Muscle layer of duodenum (tissue), 2 donors: ENCODE results near the gene ITGB1BP1.

Experiments
- H3K27ac ChIP-seq: one replicate; pipeline ENCODE4 v1.7.0; 2013; ENCODE audit warnings: mild to moderate bottlenecking, low read length
- H3K27me3 ChIP-seq: one replicate; pipeline ENCODE4 v1.7.0; 2013; ENCODE audit warnings: low read depth, mild to moderate bottlenecking, control low read depth, low read length
- H3K36me3 ChIP-seq, 2 donors: one replicate each; pipeline ENCODE4 v1.7.0; 2013; ENCODE audit warnings: low read length in 2 of 2, control low read depth in 1 of 2, mild to moderate bottlenecking in 1 of 2; ENCODE audit not compliant: insufficient read depth in 2 of 2, control insufficient read depth in 1 of 2
- H3K4me1 ChIP-seq, 2 donors: one replicate each; pipeline ENCODE4 v1.7.0; 2013; ENCODE audit warnings: low read length in 2 of 2, mild to moderate bottlenecking in 2 of 2, control low read depth in 1 of 2, moderate library complexity in 1 of 2; ENCODE audit not compliant: insufficient read depth in 2 of 2, control insufficient read depth in 1 of 2
- H3K4me3 ChIP-seq, 2 donors: one replicate each; pipeline ENCODE4 v1.7.0; 2013; ENCODE audit warnings: low read length in 2 of 2, low read depth in 1 of 2, mild to moderate bottlenecking in 1 of 2
- H3K9me3 ChIP-seq, 2 donors: one replicate each; pipeline ENCODE4 v1.7.0; 2013; ENCODE audit warnings: low read length in 2 of 2, control low read depth in 1 of 2, mild to moderate bottlenecking in 1 of 2; ENCODE audit not compliant: control insufficient read depth in 1 of 2
- donor health status: healthy.

The ITGB1BP1 gene

DNA sequence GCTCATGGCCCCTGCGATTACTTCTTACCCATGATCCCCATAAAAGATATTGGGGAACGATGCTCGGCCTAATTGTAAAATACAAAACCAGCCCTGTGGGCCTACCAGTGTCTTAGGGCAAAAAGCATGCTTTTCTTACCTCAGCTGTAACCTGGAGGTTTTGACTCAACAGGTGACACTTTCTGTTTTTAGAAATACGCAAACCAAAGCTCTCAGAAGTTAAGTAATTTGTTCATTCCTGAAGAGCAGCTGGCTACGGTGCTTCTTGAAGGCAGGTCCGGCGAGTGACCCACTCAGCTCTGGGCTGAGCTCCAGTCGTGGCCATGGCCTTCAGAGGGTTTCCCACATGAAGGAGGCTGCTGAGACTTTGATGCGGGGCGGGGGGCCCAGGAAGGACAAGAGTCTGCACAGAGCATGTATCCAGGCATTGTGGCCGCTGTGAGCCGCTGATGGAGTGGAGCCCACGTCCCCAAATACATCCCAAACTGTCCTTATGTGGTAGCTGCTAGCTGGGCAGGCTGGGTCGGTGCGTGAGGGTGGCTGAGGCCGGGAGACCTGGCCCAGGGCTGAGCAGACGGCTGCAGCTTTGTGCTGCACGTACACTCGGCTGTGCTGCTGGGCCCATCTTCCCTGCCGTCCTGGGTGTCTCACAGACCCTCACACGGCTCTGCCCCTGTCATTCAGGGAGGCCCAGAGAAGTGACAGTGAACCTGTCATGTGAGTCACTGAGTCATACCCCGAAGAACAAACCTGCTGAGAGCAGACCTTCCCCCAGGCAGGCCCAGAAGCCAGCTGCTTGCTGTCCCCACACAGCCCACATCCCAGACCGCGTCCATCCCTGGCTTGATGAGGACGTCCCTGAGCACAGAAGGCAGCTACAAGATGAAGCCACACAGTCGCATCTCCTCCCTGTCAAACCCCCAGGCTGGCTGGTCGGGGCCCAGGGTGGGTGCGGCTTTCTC is 34.1 kb downstream of the ITGB1BP1 start:
- Histone ChIP-seq H3K4me3 (no peak overlapping the region), H3K9me3 (no peaks in the 10 kb centered on the region), H3K27me3 (no peaks in the 10 kb centered on the region), H3K27ac (no peak overlapping the region), H3K36me3 (peaks cover 33 to 40% of the 10 kb centered on the region in 2 donors), H3K4me1 (no peaks in the 10 kb centered on the region)

- Histone ChIP-seq H3K27me3 (no peaks in the 10 kb centered on the region), H3K36me3 (peaks cover 32 to 40% of the 10 kb centered on the region in 2 donors), H3K4me1 (no peaks in the 10 kb centered on the region), H3K4me3 (no peak overlapping the region), H3K9me3 (no peaks in the 10 kb centered on the region), H3K27ac (no peak overlapping the region)
Measured at GRCh38 chr2:9388199-9388681, 35.1 kb downstream of the ITGB1BP1 start.

DNA sequence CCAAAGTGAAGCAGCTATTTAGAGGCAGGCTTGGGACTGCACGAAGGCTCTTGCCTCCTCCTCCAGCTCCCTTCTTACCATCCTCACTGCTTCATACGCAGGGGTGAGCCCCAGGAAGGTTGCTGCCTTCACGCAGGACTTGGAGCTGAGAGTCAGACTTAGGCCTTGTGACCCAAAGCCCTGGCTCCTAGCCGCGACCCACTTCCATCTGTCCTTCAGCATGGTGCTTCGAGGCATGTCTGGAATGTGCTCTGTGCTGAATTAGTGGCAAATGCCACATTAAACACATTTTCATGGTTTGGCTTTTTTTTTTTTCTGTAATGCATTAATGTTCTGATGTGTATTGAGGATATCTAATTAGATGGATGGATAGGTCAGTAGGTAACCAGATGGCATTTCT is 37.5 kb downstream of the ITGB1BP1 start:
- H3K27ac ChIP-seq = no peak overlapping the region

DNA sequence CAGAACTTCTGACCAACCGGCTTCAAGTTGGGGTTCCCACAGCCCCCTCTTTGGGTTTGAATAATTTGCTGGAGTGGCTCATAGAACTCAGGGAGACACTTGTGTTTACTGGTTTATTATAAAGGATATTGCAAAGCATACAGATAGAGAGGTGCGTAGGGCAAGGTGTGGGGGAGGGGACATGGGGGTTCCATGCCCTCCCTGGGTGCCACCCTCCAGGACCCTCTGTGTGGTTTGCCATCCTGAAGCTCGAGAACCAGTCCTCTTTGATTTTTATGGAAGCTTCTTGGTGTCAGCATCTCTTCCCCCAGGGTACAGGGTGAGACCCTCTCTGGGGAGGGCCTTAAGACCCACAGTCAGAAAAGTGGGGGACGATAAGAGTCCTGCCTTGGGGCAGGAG is 38.8 kb downstream of the ITGB1BP1 start:
- H3K4me3 ChIP-seq = no peak overlapping the region
- H3K27ac ChIP-seq = no peak overlapping the region
- H3K36me3 ChIP-seq = peaks cover 16 to 44% of the 10 kb centered on the region in 2 donors
- H3K4me1 ChIP-seq = no peaks in the 10 kb centered on the region
- no peaks in the 10 kb centered on the region for H3K27me3 ChIP-seq
- H3K9me3 ChIP-seq = no peaks in the 10 kb centered on the region

More for the DNA sequence above, 37.5 kb downstream of the ITGB1BP1 start:
- no peaks in the 10 kb centered on the region for H3K4me1 ChIP-seq
- H3K4me3 ChIP-seq = no peak overlapping the region
- no peaks in the 10 kb centered on the region for H3K27me3 ChIP-seq
- peaks cover 27 to 47% of the 10 kb centered on the region in 2 donors for H3K36me3 ChIP-seq
- no peaks in the 10 kb centered on the region for H3K9me3 ChIP-seq

GRCh38 chr2:9382604-9383235 is 40.6 kb downstream of the ITGB1BP1 start:
- Histone ChIP-seq H3K36me3 (peaks cover 10 to 30% of the 10 kb centered on the region in 2 donors), H3K4me1 (peaks cover 0 to 5% of the 10 kb centered on the region in 2 donors), H3K9me3 (no peaks in the 10 kb centered on the region)

GRCh38 chr2:9380702-9381628 is 42.4 kb downstream of the ITGB1BP1 start:
- Histone ChIP-seq H3K27ac (peak overlapping the region; percentile 56), H3K27me3 (no peaks in the 10 kb centered on the region), H3K9me3 (no peaks in the 10 kb centered on the region), H3K36me3 (peaks cover 10 to 37% of the 10 kb centered on the region in 2 donors), H3K4me1 (peaks cover 0 to 8% of the 10 kb centered on the region in 2 donors), H3K4me3 (no peak overlapping the region)

More at GRCh38 chr2:9382604-9383235, 40.6 kb downstream of the ITGB1BP1 start:
- Histone ChIP-seq H3K27me3 (no peaks in the 10 kb centered on the region), H3K4me3 (no peak overlapping the region), H3K27ac (no peak overlapping the region)

DNA sequence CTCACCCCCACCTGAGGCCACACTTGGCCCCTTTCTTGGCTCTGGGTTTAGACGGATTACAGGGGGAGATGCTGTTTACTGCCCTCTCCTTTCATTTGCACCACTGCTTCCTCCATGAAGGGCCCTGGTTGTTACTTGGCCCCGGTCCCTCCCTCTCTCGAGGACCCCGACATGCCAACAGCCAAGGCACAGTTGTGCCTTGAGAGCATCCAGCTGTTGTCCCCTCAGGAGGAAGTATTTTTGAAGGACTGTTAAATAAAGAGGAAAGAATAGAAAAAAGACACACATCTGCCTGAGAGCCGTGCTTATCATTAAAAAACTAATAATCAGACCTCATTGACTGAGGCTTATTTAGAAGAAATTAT is 44.0 kb downstream of the ITGB1BP1 start:
- H3K36me3 ChIP-seq = peaks cover 17 to 27% of the 10 kb centered on the region in 2 donors
- H3K4me1 ChIP-seq = peaks cover 0 to 8% of the 10 kb centered on the region in 2 donors
- no peaks in the 10 kb centered on the region for H3K27me3 ChIP-seq
- H3K9me3 ChIP-seq = no peaks in the 10 kb centered on the region
- no peak overlapping the region for H3K4me3 ChIP-seq
- no peak overlapping the region for H3K27ac ChIP-seq

GRCh38 chr2:9378433-9379390 is 44.6 kb downstream of the ITGB1BP1 start:
- Histone ChIP-seq H3K27ac (no peak overlapping the region), H3K36me3 (peaks cover 20 to 26% of the 10 kb centered on the region in 2 donors), H3K4me1 (peaks cover 0 to 8% of the 10 kb centered on the region in 2 donors), H3K27me3 (no peaks in the 10 kb centered on the region), H3K4me3 (no peak overlapping the region), H3K9me3 (no peaks in the 10 kb centered on the region)

DNA sequence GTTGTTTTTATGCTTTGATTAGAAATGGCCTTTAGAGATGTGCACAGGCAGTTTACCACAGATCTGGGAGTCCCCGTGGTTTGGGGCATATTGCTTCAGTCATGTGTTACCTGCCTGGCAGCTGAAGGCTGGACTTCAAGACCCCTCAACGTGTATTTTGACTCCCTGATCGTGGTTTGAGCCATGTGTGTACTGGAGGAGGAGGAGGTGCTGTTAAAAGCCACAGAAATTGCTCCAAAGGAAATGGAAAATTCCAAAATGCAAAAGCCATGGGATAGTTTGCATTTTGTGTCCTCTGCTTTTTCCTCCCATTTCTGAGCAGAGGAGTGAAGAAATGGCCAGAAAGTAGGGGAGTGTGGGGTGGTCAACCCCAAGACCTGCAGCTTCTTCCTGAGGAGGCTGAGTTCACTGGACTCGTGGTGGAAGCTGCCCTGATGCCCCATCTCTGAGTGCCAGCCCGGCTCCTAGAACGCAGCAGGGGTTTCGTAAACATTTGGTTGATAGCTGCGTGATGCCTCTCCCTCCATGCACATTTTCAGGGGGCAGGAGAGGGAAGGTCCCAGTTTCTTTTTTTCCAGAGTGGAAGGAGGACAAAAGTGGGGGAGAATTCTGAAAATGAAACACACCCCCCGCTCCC is 45.7 kb downstream of the ITGB1BP1 start:
- no peak overlapping the region for H3K27ac ChIP-seq

More for the DNA sequence above, 45.7 kb downstream of the ITGB1BP1 start:
- no peaks in the 10 kb centered on the region for H3K9me3 ChIP-seq
- no peaks in the 10 kb centered on the region for H3K27me3 ChIP-seq
- no peak overlapping the region for H3K4me3 ChIP-seq
- H3K4me1 ChIP-seq = peaks cover 0 to 8% of the 10 kb centered on the region in 2 donors
- H3K36me3 ChIP-seq = peaks cover 24 to 26% of the 10 kb centered on the region in 2 donors
